Osteoblast (primary cell): ENCODE data around the gene ZCCHC24. TPM values are rescaled to one million over a fixed set of nuclear protein-coding genes. Genes with fewer than 3 reads are reported as not detected.
A peak's percentile ranks its signal among the peaks of the same experiment; 100 is the strongest.

ENCODE experiments used
- DNase-seq: peaks from one replicate; pipeline ENCODE4 v3.0.0; 2011; ENCODE audit warnings: low spot score, mixed read lengths; ENCODE audit not compliant: insufficient read length; ENCODE audit errors: missing footprints
- H2AFZ ChIP-seq: 2 replicates; pipeline ENCODE4 v1.6.0; 2011; ENCODE audit warnings: mild to moderate bottlenecking, low read length
- H3K27ac ChIP-seq: 2 replicates; pipeline ENCODE4 v1.5.1; 2011; ENCODE audit warnings: mild to moderate bottlenecking, low read depth, low read length, moderate library complexity
- H3K27me3 ChIP-seq: 2 replicates; pipeline ENCODE4 v1.6.0; 2012; ENCODE audit warnings: mild to moderate bottlenecking, control low read depth, inconsistent platforms, low read length, moderate library complexity; ENCODE audit not compliant: insufficient read depth
- H3K36me3 ChIP-seq: 2 replicates; pipeline ENCODE4 v1.5.1; 2011; ENCODE audit warnings: mild to moderate bottlenecking, low read length, control low read depth, moderate library complexity; ENCODE audit not compliant: insufficient read depth
- H3K4me1 ChIP-seq: 2 replicates; pipeline ENCODE4 v1.5.1; 2011; ENCODE audit warnings: mild to moderate bottlenecking, low read length, control low read depth, moderate library complexity; ENCODE audit not compliant: insufficient read depth
- H3K4me2 ChIP-seq: 2 replicates; pipeline ENCODE4 v1.6.0; 2011; ENCODE audit warnings: mild to moderate bottlenecking, low read length; ENCODE audit not compliant: insufficient read depth
- H3K4me3 ChIP-seq: fragments of 200-600 bp; sonication (generic); 3 replicates; pipeline ENCODE4 v1.5.1; 2012; ENCODE audit warnings: mild to moderate bottlenecking, low read length, inconsistent platforms; ENCODE audit not compliant: insufficient read depth
- H3K79me2 ChIP-seq: 2 replicates; pipeline ENCODE4 v1.6.0; 2012; ENCODE audit warnings: mild to moderate bottlenecking, low read length, control low read depth, inconsistent platforms; ENCODE audit not compliant: insufficient read depth
- H3K9me3 ChIP-seq: 2 replicates; pipeline ENCODE4 v1.5.1; 2011; ENCODE audit warnings: low read depth, low read length, control low read depth
- H4K20me1 ChIP-seq: 2 replicates; pipeline ENCODE4 v1.6.0; 2012; ENCODE audit warnings: mild to moderate bottlenecking, low read length, control low read depth; ENCODE audit not compliant: insufficient read depth
- total RNA-seq: library from RNA; depleted of rRNA; stranded (reverse); fragments of >200 nt; gene quantifications from 2 replicates; pipeline ENCODE4 v1.2.3, GENCODE V29; 2012
- TF ChIP-seq, protein P1 (sequence below): IDR thresholded peaks from 2 replicates; pipeline ENCODE4 v1.5.1; 2011; ENCODE audit warnings: mild to moderate bottlenecking, low read depth, low read length, moderate library complexity; ENCODE audit errors: extremely low read depth

ZCCHC24 gene
- total RNA-seq, 1 donor: 48.5 TPM

- Histone ChIP-seq H3K4me2 (no peak overlapping the region), H3K27me3 (no peaks in the 10 kb centered on the region), H3K27ac (no peak overlapping the region), H3K9me3 (no peaks in the 10 kb centered on the region), H3K36me3 (peaks cover 21% of the 10 kb centered on the region), H2AFZ (no peak overlapping the region), H3K79me2 (peaks cover 45% of the 10 kb centered on the region), H3K4me1 (peaks cover 20% of the 10 kb centered on the region), H3K4me3 (no peak overlapping the region), H4K20me1 (peaks cover 50% of the 10 kb centered on the region)
- DNase-seq: peak; percentile 66
- TF ChIP-seq, protein P1, sequence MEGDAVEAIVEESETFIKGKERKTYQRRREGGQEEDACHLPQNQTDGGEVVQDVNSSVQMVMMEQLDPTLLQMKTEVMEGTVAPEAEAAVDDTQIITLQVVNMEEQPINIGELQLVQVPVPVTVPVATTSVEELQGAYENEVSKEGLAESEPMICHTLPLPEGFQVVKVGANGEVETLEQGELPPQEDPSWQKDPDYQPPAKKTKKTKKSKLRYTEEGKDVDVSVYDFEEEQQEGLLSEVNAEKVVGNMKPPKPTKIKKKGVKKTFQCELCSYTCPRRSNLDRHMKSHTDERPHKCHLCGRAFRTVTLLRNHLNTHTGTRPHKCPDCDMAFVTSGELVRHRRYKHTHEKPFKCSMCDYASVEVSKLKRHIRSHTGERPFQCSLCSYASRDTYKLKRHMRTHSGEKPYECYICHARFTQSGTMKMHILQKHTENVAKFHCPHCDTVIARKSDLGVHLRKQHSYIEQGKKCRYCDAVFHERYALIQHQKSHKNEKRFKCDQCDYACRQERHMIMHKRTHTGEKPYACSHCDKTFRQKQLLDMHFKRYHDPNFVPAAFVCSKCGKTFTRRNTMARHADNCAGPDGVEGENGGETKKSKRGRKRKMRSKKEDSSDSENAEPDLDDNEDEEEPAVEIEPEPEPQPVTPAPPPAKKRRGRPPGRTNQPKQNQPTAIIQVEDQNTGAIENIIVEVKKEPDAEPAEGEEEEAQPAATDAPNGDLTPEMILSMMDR: no peak
These were observed 33.6 kb downstream of the ZCCHC24 start for GRCh38 chr10:79411546-79412495.

GRCh38 chr10:79410315-79411094 lies 34.9 kb downstream of the ZCCHC24 start:
- Histone ChIP-seq H2AFZ (no peak overlapping the region), H3K9me3 (no peaks in the 10 kb centered on the region), H3K27ac (no peak overlapping the region), H4K20me1 (peaks cover 47% of the 10 kb centered on the region), H3K27me3 (no peaks in the 10 kb centered on the region), H3K36me3 (peaks cover 11% of the 10 kb centered on the region), H3K79me2 (peaks cover 48% of the 10 kb centered on the region), H3K4me3 (no peak overlapping the region), H3K4me1 (peaks cover 20% of the 10 kb centered on the region), H3K4me2 (no peak overlapping the region)
- no peak for DNase-seq
- TF ChIP-seq, protein P1: no peak

DNA sequence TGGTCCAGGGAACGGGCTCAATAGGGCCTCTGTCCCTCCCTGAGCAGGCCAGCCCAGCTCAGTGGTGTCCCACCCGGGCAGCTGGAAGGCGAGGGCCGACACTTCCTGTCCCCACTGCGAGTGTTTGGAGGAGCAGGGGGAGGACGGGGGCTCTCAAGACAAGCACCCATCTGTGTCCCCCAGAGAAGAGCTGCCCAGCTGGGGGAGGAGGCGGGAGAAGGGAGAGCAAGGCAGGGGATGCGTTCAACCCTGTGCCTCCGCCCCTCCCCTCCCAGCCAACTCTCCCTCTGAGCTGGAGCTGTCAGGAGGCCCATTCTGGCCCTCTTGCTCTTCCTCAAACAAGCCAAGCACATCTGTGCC lies 35.7 kb downstream of the ZCCHC24 start:
- no peak overlapping the region for H3K27ac ChIP-seq
- peaks cover 7% of the 10 kb centered on the region for H3K36me3 ChIP-seq
- H4K20me1 ChIP-seq: peaks cover 42% of the 10 kb centered on the region
- TF ChIP-seq, protein P1: no peak
- no peak overlapping the region for H3K4me2 ChIP-seq
- H3K27me3 ChIP-seq: no peaks in the 10 kb centered on the region
- peaks cover 25% of the 10 kb centered on the region for H3K4me1 ChIP-seq
- peaks cover 42% of the 10 kb centered on the region for H3K79me2 ChIP-seq
- H3K4me3 ChIP-seq: no peak overlapping the region
- peak; percentile 63 for DNase-seq
- H3K9me3 ChIP-seq: no peaks in the 10 kb centered on the region
- no peak overlapping the region for H2AFZ ChIP-seq
